ENCODE data around the gene RSRP1.

- TF ChIP-seq POLR2A (IDR thresholded peaks at IDR 0.05; ENCODE audit: low read length) (no peak), GATA1 (IDR thresholded peaks at IDR 0.05; ENCODE audit: low read depth, low read length) (no peak)
Measured at GRCh38 chr1:25223471-25223870, 23.8 kb downstream of the RSRP1 start.
